Mesothelial cell of epicardium (in vitro differentiated cells): ENCODE measurements around the gene ARPC4. TPM values are rescaled to one million over a fixed set of nuclear protein-coding genes. Genes with fewer than 3 reads are reported as not detected.

Source experiments
- DNase-seq, 2 experiments: peaks; one replicate each; pipeline ENCODE4 v3.0.0; 2021; ENCODE audit warnings: low spot score in 2 of 2; ENCODE audit not compliant: unreplicated experiment in 2 of 2
- H3K27ac Mint-ChIP-seq: 2 replicates; pipeline ENCODE4 v1.8.0; 2021; ENCODE audit warnings: mixed read lengths
- H3K27me3 Mint-ChIP-seq: 2 replicates; pipeline ENCODE4 v1.8.0; 2021; ENCODE audit warnings: low read depth, mixed read lengths
- H3K36me3 Mint-ChIP-seq: 2 replicates; pipeline ENCODE4 v1.8.0; 2021; ENCODE audit warnings: mixed read lengths
- H3K4me1 Mint-ChIP-seq: 2 replicates; pipeline ENCODE4 v1.8.0; 2021; ENCODE audit warnings: mixed read lengths
- H3K4me3 Mint-ChIP-seq: 2 replicates; pipeline ENCODE4 v1.8.0; 2021; ENCODE audit warnings: mild to moderate bottlenecking, moderate library complexity, mixed read lengths
- H3K9me3 Mint-ChIP-seq: 2 replicates; pipeline ENCODE4 v1.8.0; 2021; ENCODE audit warnings: mixed read lengths
- CTCF ChIP-seq: fragments of 200-600 bp; sonication (generic); IDR thresholded peaks from one replicate; pipeline ENCODE4 v1.5.0; 2021; ENCODE audit warnings: antibody characterized with exemption; ENCODE audit not compliant: unreplicated experiment
- total RNA-seq: library from RNA; stranded (reverse); gene quantifications from 3 replicates; pipeline ENCODE4 v1.2.1, GENCODE V29; 2021

ARPC4 gene
- total RNA-seq, 1 donor from 2014 or later, result 138 TPM

DNA sequence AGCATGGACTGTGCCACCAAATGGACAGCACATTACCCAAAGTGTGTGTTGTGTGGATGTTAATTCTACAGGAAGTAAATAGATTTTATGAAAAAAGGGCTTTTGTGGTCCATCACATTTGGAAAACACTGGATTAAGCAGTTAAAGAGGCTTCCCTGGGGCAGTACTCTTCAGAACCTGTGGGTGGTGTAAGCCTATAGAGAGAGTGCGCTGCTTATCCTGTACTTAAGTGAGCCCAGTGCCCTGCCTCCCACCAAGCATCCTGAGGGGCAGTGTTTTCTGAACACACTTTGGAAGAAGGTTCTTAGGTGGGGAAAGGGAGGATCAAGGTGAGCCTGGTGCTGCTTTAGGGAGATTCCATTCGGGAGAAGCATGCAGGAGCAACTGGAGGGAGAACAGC lies 28.1 kb downstream of the ARPC4 start:
- H3K9me3 Mint-ChIP-seq, result no peaks in the 10 kb centered on the region
- no peaks in the 10 kb centered on the region for H3K27me3 Mint-ChIP-seq
- H3K36me3 Mint-ChIP-seq, result peaks cover 11% of the 10 kb centered on the region
- no peak for DNase-seq
- H3K4me3 Mint-ChIP-seq, result no peak overlapping the region
- no peak overlapping the region for H3K27ac Mint-ChIP-seq
- no peaks in the 10 kb centered on the region for H3K4me1 Mint-ChIP-seq
- no peak for TF ChIP-seq CTCF

DNA sequence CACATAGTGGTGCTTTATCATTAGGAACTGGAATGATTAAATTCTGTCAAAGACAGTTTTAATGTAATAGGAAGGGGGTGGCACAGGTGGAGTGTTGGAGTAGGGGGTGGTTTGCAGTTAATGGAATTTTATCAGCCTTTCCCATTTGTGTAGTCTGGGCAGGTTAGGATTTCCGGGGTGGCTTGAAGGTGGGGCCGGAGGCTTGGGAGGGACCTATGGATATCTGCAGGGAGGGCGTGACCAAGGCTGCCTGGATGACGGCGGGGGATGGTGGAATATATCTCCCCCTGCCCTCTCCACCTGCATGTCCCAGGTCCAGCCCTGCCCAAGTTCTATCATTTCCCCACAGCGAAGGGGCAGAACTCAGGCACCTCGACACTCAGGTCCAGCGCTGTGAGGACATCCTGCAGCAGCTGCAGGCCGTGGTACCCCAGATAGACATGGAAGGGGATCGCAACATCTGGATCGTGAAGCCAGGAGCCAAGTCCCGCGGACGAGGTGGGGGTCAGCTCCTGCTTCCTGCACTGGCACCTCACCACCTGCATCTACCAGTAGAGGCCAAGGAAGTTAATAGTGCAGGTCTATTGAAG lies 32.7 kb downstream of the ARPC4 start:
- DNase-seq, result no peak
- no peak overlapping the region for H3K4me3 Mint-ChIP-seq

DNA sequence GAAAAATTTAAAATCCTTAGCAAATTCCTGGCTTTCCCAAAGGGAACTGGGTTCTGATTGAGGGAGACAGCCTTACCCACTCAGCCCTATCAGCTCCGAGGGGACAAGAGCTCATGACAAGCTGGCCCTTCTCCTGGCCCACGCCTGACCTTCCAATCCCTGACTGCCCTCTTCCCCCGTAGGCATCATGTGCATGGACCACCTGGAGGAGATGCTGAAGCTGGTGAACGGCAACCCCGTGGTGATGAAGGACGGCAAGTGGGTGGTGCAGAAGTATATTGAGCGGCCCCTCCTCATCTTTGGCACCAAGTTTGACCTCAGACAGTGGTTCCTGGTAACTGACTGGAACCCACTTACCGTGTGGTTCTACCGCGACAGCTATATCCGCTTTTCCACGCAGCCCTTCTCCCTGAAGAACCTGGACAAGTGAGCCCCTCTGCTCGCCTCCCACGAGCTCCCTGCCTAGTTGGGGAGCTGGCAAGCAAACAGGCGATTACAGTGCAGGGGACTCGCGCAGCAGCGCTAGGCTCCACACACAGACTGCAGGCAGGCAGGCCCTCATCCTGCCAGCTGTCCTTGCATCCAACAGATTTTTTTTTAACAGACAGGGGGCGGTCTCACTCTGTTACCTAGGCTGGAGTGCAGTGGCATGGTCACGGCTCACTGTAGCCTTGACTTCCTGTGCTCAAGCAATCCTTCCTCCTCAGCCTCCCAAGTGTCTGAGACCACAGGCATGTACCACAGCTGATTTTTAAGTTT lies 34.1 kb downstream of the ARPC4 start:
- no peak overlapping the region for H3K27ac Mint-ChIP-seq
- no peak overlapping the region for H3K4me3 Mint-ChIP-seq
- DNase-seq, result no peak
- no peaks in the 10 kb centered on the region for H3K27me3 Mint-ChIP-seq
- no peaks in the 10 kb centered on the region for H3K9me3 Mint-ChIP-seq
- TF ChIP-seq CTCF, result no peak
- no peaks in the 10 kb centered on the region for H3K4me1 Mint-ChIP-seq
- H3K36me3 Mint-ChIP-seq, result peaks cover 6% of the 10 kb centered on the region

More for the DNA sequence above, 32.7 kb downstream of the ARPC4 start:
- Mint-ChIP-seq H3K27me3 (no peaks in the 10 kb centered on the region), H3K36me3 (peaks cover 9% of the 10 kb centered on the region), H3K27ac (no peak overlapping the region), H3K4me1 (no peaks in the 10 kb centered on the region), H3K9me3 (no peaks in the 10 kb centered on the region)
- TF ChIP-seq CTCF, result no peak

- no peak overlapping the region for H3K4me3 Mint-ChIP-seq
- DNase-seq, result no peak
- H3K36me3 Mint-ChIP-seq, result peaks cover 7% of the 10 kb centered on the region
- no peak for TF ChIP-seq CTCF
- no peak overlapping the region for H3K27ac Mint-ChIP-seq
- H3K9me3 Mint-ChIP-seq, result no peaks in the 10 kb centered on the region
- no peaks in the 10 kb centered on the region for H3K27me3 Mint-ChIP-seq
- no peaks in the 10 kb centered on the region for H3K4me1 Mint-ChIP-seq
These were observed 36.2 kb downstream of the ARPC4 start for GRCh38 chr3:9828801-9829755.

DNA sequence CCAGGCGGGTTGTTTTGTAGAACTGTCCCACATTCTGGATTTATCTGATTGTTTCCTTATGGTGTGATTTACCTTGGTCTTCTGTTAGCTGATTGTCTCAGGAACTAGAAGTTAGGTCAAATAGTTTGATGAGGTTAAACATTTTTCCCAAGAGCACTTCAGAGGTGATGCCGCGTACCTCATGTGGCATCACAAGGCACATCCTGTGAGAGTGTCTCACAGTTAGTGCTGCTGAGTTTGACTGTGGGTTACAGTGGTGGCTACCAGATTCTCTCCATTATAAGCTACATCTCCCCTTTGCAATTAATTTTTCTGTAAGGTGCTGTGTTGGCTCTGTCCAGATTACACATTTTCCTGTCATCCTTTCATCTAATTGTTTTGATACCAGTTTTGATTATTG lies 38.4 kb downstream of the ARPC4 start:
- no peaks in the 10 kb centered on the region for H3K9me3 Mint-ChIP-seq
- no peaks in the 10 kb centered on the region for H3K27me3 Mint-ChIP-seq
- peaks cover 20% of the 10 kb centered on the region for H3K36me3 Mint-ChIP-seq
- TF ChIP-seq CTCF, result no peak
- H3K27ac Mint-ChIP-seq, result no peak overlapping the region
- H3K4me3 Mint-ChIP-seq, result no peak overlapping the region
- no peak for DNase-seq
- H3K4me1 Mint-ChIP-seq, result no peaks in the 10 kb centered on the region
